Activated T-cell treated with anti-CD3 and anti-CD28 coated beads for 4 hours (primary cell): ENCODE data around the gene OR52W1.

Experiments used
- DNase-seq: peaks from one replicate; pipeline ENCODE4 v3.0.0-alpha.2; 2020

Gene OR52W1, protein sequence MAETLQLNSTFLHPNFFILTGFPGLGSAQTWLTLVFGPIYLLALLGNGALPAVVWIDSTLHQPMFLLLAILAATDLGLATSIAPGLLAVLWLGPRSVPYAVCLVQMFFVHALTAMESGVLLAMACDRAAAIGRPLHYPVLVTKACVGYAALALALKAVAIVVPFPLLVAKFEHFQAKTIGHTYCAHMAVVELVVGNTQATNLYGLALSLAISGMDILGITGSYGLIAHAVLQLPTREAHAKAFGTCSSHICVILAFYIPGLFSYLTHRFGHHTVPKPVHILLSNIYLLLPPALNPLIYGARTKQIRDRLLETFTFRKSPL

DNA sequence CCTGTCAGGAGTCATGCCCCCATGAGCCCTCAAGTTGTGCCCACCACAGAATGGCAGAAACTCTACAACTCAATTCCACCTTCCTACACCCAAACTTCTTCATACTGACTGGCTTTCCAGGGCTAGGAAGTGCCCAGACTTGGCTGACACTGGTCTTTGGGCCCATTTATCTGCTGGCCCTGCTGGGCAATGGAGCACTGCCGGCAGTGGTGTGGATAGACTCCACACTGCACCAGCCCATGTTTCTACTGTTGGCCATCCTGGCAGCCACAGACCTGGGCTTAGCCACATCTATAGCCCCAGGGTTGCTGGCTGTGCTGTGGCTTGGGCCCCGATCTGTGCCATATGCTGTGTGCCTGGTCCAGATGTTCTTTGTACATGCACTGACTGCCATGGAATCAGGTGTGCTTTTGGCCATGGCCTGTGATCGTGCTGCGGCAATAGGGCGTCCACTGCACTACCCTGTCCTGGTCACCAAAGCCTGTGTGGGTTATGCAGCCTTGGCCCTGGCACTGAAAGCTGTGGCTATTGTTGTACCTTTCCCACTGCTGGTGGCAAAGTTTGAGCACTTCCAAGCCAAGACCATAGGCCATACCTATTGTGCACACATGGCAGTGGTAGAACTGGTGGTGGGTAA is at the start of gene OR52W1:
TSS of gene OR52W1 (plus strand) at position 51 of the 637 bp plus-strand sequence. CDS start at position 51, 0 bp downstream.
- DNase-seq, result no peak

DNA sequence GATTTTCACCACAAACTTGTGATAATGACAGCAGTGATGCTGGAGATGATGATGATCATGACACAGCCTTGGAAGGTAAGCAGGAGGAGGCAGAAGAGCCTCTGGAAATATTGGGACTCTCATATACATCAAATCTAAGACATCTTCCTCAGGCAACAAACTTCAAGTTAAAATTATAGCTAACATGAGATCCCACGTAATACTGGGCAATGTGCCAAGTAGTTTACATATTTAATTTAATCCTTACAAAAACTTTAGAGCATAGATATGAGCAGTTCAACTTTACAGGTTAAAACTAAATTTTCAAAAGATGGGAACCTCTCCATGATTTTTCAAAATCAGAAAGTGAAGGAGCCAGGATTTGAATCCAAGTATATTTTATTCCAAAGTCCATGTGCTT is 47.9 kb upstream of the OR52W1 start:
- no peak for DNase-seq

DNA sequence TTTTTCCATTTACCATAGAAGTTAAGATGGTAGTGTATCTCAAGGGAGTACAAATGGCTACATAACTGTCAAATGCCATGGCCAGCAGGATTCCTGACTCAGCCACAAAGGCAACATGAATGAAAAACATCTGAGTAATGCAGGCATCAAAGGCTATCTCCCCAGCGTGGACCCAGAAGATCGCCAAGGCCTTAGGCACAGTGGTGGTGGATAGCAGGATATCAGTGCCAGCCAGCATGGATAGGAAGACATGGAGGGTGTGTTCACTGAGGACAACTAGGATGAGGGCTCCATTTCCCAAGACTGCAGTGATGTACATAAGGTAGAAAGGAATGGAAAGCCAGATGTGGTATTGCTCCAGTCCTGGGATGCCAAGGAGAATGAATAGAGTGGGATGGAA is 46.9 kb upstream of the OR52W1 start:
- no peak for DNase-seq

DNA sequence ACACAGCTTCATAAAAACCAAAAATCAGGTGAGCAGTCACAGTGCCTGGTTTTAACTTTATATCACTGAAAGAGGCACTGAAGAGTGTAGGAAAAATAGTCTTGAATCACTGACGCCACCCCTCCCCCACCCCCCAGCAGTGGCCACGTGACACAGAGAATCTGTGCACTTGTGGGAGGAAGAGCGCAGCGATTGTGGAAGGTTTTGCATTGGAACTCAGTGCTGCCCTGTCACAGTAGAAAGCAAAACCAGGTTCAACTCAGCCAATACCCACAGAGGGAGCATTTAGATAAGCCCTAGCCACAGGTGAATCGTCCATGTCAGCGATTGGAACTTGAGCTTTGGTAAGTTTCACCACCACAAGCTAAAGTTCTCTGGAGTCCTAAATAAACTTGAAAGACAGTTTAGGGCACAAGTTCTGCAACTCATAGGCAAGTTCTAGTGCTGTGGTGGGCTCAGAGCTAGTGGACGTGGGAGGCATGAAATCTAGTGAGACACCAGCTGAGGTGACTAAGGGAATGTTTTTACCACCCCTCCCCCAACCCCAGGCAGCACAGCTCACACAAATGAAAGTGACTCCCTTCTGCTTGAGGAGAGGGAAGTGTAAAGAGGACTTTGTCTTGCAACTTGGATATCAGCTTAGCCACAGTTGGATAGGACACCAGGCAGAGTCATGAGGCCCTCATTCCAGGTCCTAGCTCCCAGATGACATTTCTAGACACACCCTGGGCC is 42.2 kb upstream of the OR52W1 start:
- no peak for DNase-seq

DNA sequence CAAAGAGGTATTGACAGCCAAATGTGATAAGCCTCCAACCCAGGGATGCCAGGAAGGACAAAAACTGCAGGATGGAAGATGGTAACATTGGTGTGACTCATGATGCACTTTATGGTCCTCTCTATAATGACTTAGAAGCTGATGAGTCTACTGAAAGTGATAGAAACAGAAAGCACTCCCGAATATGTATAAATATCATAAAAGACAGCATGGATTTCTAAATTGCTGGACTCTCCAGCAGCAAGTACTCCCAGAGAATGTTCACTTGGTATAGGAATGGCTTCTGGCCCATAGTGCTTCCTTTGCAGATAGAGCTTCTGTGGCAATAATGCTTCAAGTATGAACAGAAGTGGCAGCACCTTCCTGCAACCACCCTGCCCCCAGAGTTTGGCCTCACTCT is 28.8 kb upstream of the OR52W1 start, which contains the start of gene OR52B2:
TSS of gene OR52B2 (minus strand) at position 101 of the 400 bp plus-strand sequence. CDS start at position 101, 0 bp downstream.
- no peak for DNase-seq

DNA sequence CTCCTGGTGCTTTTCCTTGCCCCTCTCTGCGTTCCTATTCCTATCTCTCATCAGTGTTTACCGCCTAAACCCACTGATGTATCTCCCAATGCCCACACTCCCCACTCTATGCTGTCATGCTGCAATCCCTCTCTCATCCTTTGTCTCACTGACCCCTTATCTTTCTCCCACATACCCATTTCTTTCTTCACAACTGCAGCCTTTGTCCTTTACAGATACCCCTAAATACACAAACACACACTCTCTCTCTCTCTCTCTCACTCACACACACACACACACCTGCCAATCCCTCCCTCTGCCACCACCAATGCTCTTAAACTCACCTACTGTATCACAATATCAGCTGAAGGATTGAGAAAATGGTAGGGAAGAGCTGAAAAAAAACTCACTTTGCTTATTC is 23.6 kb upstream of the OR52W1 start:
- DNase-seq, result no peak

DNA sequence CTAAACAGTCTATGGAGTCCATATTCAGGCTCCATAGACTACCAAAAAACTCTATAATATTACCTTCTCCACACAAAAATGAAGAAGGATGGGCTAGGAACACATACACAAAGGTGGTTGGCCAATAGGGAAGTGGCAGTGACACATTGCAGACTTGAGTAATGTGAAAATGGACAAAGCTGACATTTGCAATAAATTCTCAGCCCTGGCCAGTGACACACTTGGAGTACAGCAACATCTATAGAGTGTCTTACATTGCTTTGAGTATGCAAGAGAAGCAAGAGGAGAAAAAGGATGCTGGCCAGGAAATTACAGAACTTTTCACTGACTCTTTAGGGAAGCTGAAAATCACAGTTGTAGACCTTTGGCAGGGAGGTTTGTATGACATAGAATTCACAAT is 7.3 kb upstream of the OR52W1 start:
- DNase-seq, result no peak

DNA sequence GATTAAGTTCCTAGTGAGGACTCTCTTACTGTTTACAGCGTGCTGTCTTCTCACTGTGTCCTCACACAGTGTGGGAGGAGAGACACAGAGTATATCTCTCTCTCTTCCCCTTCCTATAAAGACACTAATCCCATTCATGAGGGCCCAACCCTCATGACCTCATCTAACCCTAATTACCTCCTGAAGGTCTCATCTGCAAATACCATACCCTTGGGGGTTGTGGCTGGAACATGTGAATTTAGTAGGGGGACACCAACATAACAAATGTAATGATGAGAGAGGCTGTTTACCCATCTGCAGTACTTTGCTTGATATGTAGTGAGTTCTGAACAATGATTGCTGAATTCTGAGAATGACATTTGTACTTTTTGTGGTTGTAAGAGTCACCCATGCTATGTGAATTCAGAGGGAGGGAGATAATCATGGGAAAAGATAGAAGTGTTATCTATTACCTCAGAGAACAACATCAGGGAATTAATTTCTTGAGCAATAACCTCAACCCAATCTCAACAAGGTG is 4.9 kb upstream of the OR52W1 start:
- DNase-seq, result no peak

DNA sequence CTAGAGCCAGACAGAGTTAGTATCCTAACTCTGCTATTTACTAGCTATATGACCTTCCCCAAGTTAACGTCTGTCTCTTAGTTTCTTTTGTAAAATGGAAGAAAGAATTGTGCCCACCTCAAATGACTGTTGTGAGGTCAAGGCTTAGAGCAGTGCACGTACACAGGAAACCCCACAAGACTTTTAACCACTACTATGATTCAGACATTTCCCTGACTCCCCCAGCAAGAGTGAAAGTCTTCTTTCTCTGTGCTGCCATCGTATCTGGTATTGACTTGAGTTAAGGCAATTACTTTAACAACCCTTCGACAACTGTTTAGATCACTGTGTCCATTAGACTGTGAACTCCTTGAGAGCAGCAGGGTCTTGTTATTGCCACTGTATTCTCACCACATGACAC is 2.6 kb upstream of the OR52W1 start:
- DNase-seq, result no peak

DNA sequence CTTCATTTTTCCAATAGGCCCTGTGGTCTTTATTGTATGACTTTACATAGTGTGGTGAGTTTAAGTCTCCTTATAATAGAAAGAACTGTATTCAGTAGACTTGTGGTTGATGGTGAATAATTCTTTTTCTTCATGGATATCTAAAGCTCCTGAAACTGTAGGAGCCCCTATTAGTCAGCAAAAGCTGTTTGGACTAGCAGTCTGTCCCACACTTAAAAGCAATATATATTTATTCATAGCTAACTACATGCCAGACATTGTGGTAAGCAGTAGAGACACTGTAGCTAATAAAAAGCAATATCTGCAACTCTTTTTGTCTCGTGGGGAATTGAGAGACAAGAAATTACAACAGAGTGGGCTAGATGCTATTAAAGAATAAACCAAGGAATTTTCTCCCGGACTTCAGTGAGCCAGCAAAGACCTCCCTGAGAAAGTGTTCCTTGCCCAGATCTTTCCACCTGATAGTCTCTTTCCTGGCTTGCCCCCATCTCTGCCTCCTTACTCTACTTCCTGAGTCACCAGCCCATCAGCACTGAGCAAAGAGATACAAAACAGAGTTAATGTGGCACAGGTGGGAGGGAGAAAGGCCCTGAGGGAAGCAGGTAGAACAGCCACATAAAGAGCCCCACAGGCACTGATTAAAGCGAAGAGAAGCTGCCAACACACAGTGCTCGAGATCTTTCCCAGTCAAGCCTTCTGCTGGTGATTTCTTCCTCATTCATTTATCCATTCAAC is 1.4 kb upstream of the OR52W1 start:
- DNase-seq, result no peak

DNA sequence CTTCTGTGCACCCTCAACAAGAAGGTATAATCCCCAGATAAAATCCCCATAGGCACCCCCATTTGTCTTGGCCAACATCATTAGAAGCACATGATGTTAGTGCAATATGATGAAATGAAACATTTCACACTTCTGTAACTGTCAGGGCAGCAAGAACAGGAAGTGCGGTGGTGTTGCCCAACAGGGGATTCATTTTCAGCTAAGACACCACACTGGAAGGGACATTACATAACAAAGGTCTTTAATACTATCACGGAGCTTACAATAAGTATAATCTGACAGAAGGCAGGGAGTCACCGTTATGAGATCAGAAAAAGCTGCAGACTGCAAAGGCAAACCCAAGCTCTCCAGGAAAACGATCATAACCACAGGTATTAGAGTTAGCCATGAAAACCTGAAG is 2.0 kb downstream of the OR52W1 start:
- no peak for DNase-seq

DNA sequence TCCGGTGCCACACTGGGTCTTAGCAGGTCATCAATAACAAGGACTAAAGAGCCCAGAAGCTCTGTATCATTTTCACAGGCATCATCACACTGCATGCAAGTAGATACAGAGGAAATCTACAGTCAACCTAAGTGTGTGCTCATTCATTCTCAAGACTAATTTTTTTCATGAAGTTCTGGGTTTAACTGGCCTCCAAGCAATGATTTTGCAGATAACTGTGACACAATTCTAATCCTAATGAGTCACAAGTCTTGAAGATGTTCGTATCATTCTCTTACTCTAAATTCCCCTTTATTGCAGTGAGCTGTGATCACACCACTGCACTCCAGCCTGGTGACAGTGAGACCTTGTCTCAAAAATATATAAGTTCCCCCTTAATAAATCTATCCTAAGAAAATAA is 2.5 kb downstream of the OR52W1 start:
- DNase-seq, result no peak

DNA sequence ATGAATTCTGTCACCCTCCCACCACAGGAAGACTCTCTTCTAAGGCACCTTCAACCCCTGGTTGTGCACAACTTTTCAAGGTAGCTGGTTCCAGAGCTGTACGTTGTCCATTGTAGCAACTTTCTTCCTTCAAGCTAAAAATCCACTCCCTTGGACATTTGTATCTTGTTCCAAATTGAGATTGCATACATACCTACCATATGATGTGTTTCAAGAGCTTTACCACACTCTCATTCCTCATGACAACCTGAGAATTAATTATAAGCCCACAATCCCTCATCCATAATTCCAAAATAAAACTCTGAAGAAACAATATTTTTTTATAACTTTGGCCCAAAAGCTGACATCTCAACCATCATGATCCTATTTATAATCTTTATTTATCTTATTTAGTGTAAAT is 3.0 kb downstream of the OR52W1 start:
- no peak for DNase-seq

DNA sequence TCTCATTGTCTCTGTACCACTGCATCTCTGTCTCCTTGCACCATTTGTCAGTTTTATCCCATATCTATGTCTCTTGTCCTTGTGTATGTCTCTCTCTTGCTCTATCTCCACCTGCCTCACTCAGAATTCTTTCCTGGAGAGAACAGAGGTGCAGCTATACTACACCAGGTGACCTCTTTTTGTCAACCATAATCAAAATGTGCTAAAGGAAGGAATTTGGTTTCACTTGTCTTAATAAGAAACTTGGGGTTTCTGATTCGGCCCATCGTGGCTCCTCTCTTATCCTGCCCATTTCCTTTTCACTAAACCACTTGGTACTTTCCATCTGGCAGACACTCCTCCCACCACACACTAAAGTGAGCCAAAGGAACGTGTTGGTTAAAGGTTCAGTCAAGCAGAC is 4.3 kb downstream of the OR52W1 start:
- DNase-seq, result no peak

DNA sequence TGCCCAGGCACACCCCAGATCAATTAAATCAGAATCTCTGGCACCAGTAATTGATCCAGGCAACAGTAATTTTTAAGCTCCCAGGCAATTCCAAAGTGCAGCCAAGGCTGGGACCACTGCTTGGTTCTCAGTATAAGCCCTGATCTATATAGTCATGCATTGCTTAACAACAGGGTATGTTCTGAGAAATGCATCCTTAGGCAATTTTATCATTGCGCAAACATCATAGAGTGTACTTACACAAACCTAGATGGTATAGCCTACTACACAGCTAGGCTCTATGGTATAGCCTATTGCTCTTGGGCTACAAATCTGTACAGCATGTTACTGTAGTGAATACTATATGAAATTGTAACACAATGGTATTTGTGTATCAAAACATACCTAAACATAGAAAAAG is 5.7 kb downstream of the OR52W1 start:
- no peak for DNase-seq

DNA sequence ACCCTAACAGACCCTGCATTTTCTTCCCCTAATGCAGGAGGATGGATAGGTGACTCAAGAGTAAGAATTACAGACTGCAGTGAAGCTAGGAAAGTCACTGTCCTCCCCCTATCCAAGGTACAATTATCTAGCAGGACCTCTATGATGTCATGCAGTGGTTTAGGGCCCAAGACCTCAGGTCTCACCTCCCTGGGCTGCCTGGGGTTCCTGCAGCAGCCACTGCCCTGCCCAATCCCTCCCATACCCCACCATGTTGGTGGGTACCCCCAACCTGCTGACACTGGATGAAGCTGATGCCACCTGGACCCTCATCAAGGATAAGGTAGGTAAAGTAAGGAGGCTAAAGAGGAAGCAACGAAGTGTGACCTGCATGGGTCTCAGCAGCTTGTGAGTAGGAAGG is 6.3 kb downstream of the OR52W1 start, which contains the start of gene C11orf42:
TSS of gene C11orf42 (plus strand) at position 192 of the 400 bp plus-strand sequence. CDS start at position 251, 59 bp downstream.
- DNase-seq, result no peak

DNA sequence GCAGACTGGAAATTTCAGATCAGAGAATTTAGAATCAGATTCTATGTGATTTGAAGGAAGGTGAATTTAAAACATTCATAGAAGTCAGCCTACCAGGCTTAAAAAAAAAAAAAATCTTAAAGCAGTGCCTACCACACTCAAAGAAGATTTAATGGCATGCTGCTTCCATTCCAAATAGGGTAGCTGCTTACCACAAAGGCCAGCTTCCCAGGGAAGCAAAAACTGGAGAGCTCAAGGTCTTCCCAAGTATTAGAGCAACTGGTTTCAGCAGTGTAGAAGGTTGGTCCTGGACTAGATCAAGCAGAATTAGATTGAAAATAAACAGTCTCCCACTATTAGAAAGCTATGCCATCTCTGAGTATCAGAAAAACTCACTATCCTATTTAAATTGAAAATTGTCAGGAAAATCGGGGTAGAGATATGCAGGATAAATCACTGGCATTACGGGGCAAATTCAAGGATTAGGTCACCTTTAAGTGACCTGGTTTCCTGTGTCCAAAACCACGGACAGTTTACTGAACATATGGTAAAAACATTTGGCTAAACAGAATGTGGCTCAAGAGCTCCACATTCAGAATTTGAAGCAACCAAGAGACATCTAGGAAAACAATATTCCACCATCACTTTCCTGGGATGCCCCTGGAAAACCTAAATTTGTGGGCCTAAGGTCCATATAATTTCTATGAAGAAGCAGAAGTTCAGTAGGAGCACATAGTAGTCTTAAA is 7.6 kb downstream of the OR52W1 start:
- DNase-seq, result no peak

DNA sequence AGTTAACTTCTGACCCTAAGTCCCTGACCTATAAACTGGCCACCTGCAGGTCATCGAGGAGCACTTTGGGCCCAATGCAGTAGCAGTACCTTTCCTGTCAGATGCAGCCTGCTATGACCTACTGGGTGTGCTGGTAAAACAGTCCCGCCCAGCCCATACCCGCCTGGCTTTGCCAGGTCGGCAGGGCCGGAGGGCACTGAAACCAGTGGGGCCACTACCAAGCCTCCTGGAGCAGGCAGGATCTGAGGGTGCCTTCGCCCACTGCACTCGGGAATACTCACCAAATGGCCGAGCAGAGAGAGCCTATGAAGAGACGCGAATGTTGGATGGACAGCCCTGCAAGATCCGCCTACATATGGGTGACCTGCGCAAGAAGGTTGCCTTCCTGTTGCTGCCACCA is 10.8 kb downstream of the OR52W1 start:
- DNase-seq, result no peak

DNA sequence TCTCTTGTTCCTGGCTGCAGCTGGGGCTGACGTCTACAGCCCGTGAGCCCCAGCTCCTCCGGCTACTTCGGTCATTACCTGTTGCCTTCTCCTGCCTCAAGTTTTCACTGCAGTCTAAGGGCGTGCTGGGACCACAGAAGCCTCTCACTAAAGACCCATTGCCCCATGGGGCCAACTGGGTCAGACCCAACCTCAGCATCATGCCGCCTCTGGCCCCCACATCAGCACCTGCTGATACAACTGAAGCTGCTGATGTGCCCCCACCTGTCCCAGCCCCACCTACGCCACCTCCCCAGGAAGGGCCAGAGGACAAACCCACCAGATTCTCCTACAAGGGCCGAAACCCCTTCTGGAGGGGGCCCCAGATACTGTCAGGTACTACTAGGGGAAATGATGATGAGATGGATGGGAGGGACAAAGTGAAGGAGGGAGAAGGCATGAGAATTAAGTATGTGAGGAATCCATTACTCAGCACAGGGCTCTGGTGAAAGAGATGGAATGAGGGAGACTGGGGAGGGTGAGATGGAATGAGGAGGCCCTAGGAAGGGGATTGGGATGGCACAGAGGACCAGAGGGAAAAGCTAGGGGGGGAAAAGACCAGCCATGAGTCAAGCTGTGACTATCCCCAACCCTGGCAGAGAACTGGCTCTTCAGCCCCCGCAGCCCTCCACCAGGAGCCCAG is 11.4 kb downstream of the OR52W1 start:
- DNase-seq, result no peak

DNA sequence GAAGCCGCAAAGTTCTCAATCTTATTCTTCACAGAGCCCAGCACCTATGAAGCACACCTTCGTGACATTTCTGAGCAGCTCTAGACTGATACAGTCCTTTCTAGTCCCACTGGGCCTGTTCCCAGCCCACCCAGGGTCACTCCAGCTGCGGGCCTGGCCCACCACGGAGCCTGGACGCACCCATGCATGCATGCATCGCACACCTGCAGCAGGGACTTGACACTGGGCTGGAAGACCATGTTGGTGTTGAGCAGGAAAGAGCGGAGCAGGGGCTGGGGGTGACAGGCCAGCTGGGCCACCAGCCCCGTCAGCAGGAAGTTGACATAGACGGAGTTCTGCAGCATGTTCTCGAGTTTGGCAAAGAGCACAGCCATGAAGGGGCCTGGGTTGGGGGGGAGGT is 15.5 kb downstream of the OR52W1 start:
- DNase-seq, result no peak

DNA sequence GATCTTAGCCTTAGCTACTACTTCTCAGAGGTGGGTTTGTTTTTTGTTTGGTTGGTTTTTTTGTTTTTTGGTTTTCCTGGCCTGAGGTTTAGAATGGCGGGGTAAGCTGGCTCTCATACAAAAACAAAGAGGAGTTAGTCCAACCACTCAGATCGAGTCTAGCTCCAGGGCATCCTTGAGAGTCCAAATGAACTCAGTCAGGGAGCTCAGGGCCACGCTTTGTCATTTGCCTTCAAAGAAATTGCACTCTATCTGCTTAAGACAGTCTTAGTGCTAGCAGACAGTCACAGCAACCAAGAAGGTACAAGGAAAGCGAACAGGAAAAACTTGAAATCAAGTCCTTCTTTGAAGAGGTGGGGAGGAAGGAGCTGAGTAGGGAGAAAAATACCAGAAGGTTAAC is 17.5 kb downstream of the OR52W1 start:
- DNase-seq, result no peak

DNA sequence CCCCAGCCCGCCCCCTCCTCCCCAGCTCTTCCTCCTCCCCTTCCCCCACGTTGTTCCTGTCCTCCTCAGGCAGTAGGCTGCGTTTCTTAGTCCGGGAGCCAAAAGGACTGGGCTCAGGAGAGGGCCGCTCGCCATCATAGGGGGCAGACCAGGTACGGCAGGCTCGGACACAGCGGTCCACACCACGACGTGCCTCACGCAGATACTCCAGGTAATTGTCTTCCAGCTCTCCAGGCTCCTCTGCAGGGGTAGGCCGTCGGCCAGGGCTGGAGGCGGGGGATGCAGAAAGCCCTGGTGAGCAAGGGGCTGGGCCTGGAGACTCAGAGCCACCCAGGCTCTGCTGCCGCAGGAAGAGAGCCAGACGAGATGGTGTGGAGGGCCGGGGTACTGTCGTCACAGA is 18.7 kb downstream of the OR52W1 start:
- DNase-seq, result no peak
